Fibroblast of lung (primary cell): ENCODE results near the gene ODR4. TPM values are rescaled to one million over a fixed set of nuclear protein-coding genes. Genes with fewer than 3 reads are reported as not detected.
A peak's percentile ranks its signal among the peaks of the same experiment; 100 is the strongest.
"Not testable (repeated sequence)": the region's sequence is repeated elsewhere in the genome, so short reads cannot be mapped to it uniquely, and the experiment has no call there.

ENCODE experiments used
- DNase-seq, 2 donors: peaks; one replicate each; pipeline versions ENCODE4 v3.0.0 to v3.0.0-alpha.2; 2010; ENCODE audit warnings: low read depth in 2 of 2
- H2AFZ ChIP-seq: 2 replicates; pipeline ENCODE4 v1.5.1; 2012; ENCODE audit warnings: low read length, control low read depth, inconsistent platforms
- H3K27ac ChIP-seq: 2 replicates; pipeline ENCODE4 v1.5.1; 2011; ENCODE audit warnings: low read length, control low read depth; ENCODE audit not compliant: insufficient read depth
- H3K27me3 ChIP-seq: 2 replicates; pipeline ENCODE4 v1.5.1; 2011; ENCODE audit warnings: mild to moderate bottlenecking, low read length; ENCODE audit not compliant: control insufficient read depth, insufficient read depth
- H3K36me3 ChIP-seq: 2 replicates; pipeline ENCODE4 v1.5.1; 2011; ENCODE audit warnings: low read length; ENCODE audit not compliant: control insufficient read depth, insufficient read depth
- H3K4me1 ChIP-seq: 2 replicates; pipeline ENCODE4 v1.5.1; 2011; ENCODE audit warnings: low read length; ENCODE audit not compliant: control insufficient read depth, insufficient read depth; ENCODE audit errors: extremely low read depth
- H3K4me2 ChIP-seq: 2 replicates; pipeline ENCODE4 v1.5.1; 2011; ENCODE audit warnings: low read length, control low read depth; ENCODE audit not compliant: insufficient read depth; ENCODE audit errors: extremely low read depth
- H3K4me3 ChIP-seq, 4 experiments: fragments of 200-600 bp in 1 of 4; sonication (generic) in 1 of 4; replicated peaks in 1 of 4; 2 replicates each; pipeline ENCODE4 v1.5.1; 2011 to 2016; ENCODE audit warnings: low read length in 4 of 4, low read depth in 3 of 4, mild to moderate bottlenecking in 3 of 4, control low read depth in 2 of 4, inconsistent platforms in 1 of 4, mixed read lengths in 1 of 4; ENCODE audit not compliant: insufficient read depth in 1 of 4; ENCODE audit errors: control extremely low read depth in 1 of 4
- H3K79me2 ChIP-seq: 2 replicates; pipeline ENCODE4 v1.5.1; 2012; ENCODE audit warnings: mild to moderate bottlenecking, low read length, inconsistent platforms; ENCODE audit not compliant: control insufficient read depth, insufficient read depth
- H3K9ac ChIP-seq: 2 replicates; pipeline ENCODE4 v1.5.1; 2011; ENCODE audit warnings: mild to moderate bottlenecking, low read length, control low read depth; ENCODE audit not compliant: insufficient read depth
- H3K9me3 ChIP-seq: 2 replicates; pipeline ENCODE4 v1.5.1; 2012; ENCODE audit warnings: low read depth, low read length; ENCODE audit not compliant: control insufficient read depth, insufficient read depth
- H4K20me1 ChIP-seq: 2 replicates; pipeline ENCODE4 v1.5.1; 2011; ENCODE audit warnings: low read length; ENCODE audit not compliant: control insufficient read depth, insufficient read depth; ENCODE audit errors: extremely low read depth
- EZH2 ChIP-seq: IDR thresholded peaks from 2 replicates; pipeline ENCODE4 v1.5.1; 2012; ENCODE audit warnings: low read length, control low read depth, mild to moderate bottlenecking; ENCODE audit errors: missing control alignments
- polyA plus RNA-seq, 2 donors: library from polyadenylated mRNA; depleted of rRNA in 1 of 2; stranded (reverse) in 1 of 2; unstranded in 1 of 2; fragments of >200 nt; gene quantifications; 2 replicates each; pipeline ENCODE4 v1.2.1, GENCODE V29; 2011 to 2012; ENCODE audit warnings: missing spikeins in 1 of 2
- total RNA-seq: library from RNA; depleted of rRNA; stranded (reverse); fragments of >200 nt; gene quantifications from 2 replicates; pipeline ENCODE4 v1.2.1, GENCODE V29; 2014
- TF ChIP-seq, protein P1 (sequence below), 2 donors: IDR thresholded peaks in 1 of 2; conservative IDR thresholded peaks in 1 of 2; 1 replicate in 1 of 2; 2 replicates in 1 of 2; pipeline ENCODE4 v1.5.1; 2011 to 2012; ENCODE audit warnings: low read length in 2 of 2, control low read depth in 1 of 2, inconsistent platforms in 1 of 2, low read depth in 1 of 2, mild to moderate bottlenecking in 1 of 2

Gene ODR4
- total and polyA plus RNA-seq, 2 donors (not counting 1 experiment from before 2014, with no cell fraction given): 13.0 to 13.7 TPM

DNA sequence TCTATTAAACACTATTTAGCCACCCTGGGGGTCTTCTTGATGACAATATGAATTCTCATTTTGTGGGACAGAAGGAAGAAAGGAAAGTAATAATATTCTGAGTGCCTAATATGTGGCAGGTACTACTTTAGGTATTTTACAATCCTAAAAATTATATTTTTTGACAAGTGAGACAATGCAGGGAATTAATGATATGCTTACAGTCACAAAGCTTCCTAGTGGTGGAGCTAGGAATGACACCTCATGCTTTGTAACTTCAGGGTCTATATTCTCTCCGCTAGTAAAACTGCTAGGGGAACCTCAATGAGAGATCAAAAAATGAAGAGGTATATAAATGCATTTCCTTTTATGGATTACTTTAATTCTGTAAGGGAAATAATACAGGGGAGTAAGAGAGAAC is 44.9 kb upstream of the ODR4 start:
- peaks cover 11% of the 10 kb centered on the region for H3K36me3 ChIP-seq
- no peak overlapping the region for H3K4me2 ChIP-seq
- no peak for TF ChIP-seq EZH2
- TF ChIP-seq, protein P1, sequence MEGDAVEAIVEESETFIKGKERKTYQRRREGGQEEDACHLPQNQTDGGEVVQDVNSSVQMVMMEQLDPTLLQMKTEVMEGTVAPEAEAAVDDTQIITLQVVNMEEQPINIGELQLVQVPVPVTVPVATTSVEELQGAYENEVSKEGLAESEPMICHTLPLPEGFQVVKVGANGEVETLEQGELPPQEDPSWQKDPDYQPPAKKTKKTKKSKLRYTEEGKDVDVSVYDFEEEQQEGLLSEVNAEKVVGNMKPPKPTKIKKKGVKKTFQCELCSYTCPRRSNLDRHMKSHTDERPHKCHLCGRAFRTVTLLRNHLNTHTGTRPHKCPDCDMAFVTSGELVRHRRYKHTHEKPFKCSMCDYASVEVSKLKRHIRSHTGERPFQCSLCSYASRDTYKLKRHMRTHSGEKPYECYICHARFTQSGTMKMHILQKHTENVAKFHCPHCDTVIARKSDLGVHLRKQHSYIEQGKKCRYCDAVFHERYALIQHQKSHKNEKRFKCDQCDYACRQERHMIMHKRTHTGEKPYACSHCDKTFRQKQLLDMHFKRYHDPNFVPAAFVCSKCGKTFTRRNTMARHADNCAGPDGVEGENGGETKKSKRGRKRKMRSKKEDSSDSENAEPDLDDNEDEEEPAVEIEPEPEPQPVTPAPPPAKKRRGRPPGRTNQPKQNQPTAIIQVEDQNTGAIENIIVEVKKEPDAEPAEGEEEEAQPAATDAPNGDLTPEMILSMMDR (conservative IDR thresholded peaks at IDR 0.05 in 1 of 2, IDR thresholded peaks at IDR 0.05 in 1 of 2; ENCODE audit: low read depth in 1 of 2, low read length in 2 of 2): peak; percentile 26 to 48
- no peaks in the 10 kb centered on the region for H3K79me2 ChIP-seq
- no peak overlapping the region for H3K9ac ChIP-seq
- no peak overlapping the region for H3K4me3 ChIP-seq
- no peak overlapping the region for H2AFZ ChIP-seq
- H3K9me3 ChIP-seq: no peaks in the 10 kb centered on the region
- no peaks in the 10 kb centered on the region for H4K20me1 ChIP-seq
- no peak for DNase-seq
- H3K27me3 ChIP-seq: no peaks in the 10 kb centered on the region
- H3K27ac ChIP-seq: no peak overlapping the region
- H3K4me1 ChIP-seq: no peaks in the 10 kb centered on the region

DNA sequence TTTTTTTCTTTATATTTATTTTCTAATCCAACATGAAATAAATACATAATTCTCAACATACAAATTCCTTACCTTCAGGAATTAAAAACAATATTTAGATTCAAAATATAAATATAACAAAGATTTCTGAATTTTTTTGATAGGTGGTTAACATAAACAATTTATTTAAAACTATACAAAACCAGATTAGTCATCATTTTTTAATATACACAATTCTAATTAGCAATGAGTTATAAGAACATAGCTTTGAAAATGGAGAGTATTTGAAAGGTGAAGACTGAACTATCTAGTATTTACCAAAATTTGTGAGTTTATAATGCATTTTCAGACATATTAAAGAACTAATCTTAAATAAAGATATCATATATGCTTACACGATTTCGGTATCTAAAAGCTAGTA is 38.1 kb upstream of the ODR4 start:
- H3K9me3 ChIP-seq: no peaks in the 10 kb centered on the region
- no peak overlapping the region for H2AFZ ChIP-seq
- H3K27ac ChIP-seq: no peak overlapping the region
- H3K79me2 ChIP-seq: no peaks in the 10 kb centered on the region
- no peaks in the 10 kb centered on the region for H3K27me3 ChIP-seq
- H3K4me3 ChIP-seq: no peak overlapping the region
- no peak for DNase-seq
- H3K4me2 ChIP-seq: no peak overlapping the region
- no peak for TF ChIP-seq EZH2
- TF ChIP-seq, protein P1 (conservative IDR thresholded peaks at IDR 0.05 in 1 of 2, IDR thresholded peaks at IDR 0.05 in 1 of 2; ENCODE audit: low read depth in 1 of 2, low read length in 2 of 2): no peak
- H4K20me1 ChIP-seq: no peaks in the 10 kb centered on the region
- peaks cover 5% of the 10 kb centered on the region for H3K36me3 ChIP-seq
- no peaks in the 10 kb centered on the region for H3K4me1 ChIP-seq
- no peak overlapping the region for H3K9ac ChIP-seq

DNA sequence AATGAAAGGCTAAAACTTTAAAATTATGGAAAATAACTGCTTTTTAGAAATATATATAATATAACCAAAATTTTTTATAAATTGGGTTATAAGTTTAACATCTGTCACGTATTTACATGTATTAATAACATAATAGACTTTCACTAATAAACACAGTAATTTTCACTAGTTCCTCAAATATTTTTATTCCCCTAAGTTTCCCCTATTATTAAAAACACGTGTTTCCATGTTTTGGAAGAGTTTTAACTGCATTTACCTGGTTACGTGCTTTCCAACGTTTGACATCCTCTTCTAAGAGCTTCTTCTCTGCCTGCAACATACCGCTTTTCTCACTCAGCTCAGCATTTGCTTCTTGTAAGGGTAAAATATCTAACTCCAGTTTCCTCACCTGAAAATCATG is 34.9 kb upstream of the ODR4 start:
- Histone ChIP-seq H3K36me3 (peaks cover 9% of the 10 kb centered on the region), H3K27ac (no peak overlapping the region)

DNA sequence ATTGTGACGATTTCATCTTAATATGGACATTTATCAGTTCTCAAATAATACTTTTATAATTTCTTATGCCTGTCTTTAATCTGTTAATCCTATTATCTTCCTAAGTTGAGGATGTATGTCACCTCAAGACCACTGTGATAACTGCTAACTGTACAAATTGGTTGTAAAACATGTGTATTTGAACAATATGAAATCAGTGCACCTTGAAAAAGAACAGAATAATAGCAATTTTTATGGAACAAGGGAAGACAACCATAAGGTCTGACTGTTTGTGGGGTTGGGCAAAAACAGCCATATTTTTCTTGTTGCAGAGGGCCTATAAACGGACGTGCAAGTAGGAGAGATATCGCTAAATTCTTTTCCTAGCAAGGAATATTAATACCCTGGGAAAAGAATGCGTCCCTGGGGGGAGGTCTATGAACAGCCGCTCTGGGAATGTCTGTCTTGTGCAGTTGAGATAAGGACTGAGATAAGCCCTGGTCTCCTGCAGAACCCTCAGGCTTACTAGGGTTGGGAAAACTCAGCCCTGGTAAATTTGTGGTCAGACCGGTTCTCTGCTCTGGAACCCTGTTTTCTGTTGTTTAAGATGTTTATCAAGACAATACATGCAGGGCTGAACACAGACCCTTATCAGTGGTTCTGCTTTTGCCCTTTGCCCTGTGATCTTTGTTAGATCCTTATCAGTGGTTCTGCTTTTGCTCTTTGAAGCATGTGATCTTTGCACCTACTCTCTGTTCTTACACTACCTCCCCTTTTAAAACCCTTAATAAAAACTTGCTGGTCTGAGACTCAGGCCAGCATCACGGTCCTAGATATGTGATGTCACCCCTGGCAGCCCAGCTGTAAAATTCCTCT is 27.6 kb upstream of the ODR4 start:
- not testable (repeated sequence) for H3K9ac ChIP-seq, H4K20me1 ChIP-seq, H3K27me3 ChIP-seq, H3K4me3 ChIP-seq, H2AFZ ChIP-seq, H3K4me2 ChIP-seq, H3K9me3 ChIP-seq, H3K79me2 ChIP-seq, H3K4me1 ChIP-seq, H3K27ac ChIP-seq
- H3K36me3 ChIP-seq: peaks cover 12% of the 10 kb centered on the region
- DNase-seq: peak in 1 of 2 donors; percentile 23

More for the DNA sequence above, 34.9 kb upstream of the ODR4 start:
- H2AFZ ChIP-seq: no peak overlapping the region
- H3K9me3 ChIP-seq: no peaks in the 10 kb centered on the region
- no peaks in the 10 kb centered on the region for H3K79me2 ChIP-seq
- TF ChIP-seq, protein P1 (conservative IDR thresholded peaks at IDR 0.05 in 1 of 2, IDR thresholded peaks at IDR 0.05 in 1 of 2; ENCODE audit: low read depth in 1 of 2, low read length in 2 of 2): no peak
- TF ChIP-seq EZH2: no peak
- H3K4me3 ChIP-seq: no peak overlapping the region
- no peak overlapping the region for H3K4me2 ChIP-seq
- no peak for DNase-seq
- H3K9ac ChIP-seq: no peak overlapping the region
- H3K4me1 ChIP-seq: no peaks in the 10 kb centered on the region
- H4K20me1 ChIP-seq: no peaks in the 10 kb centered on the region
- H3K27me3 ChIP-seq: no peaks in the 10 kb centered on the region
